Testis (tissue), 3 donors: ENCODE measurements around the gene GPD2. TPM values are rescaled to one million over a fixed set of nuclear protein-coding genes. Genes with fewer than 3 reads are reported as not detected.

ENCODE experiments used
- DNase-seq: peaks from one replicate; pipeline ENCODE4 v3.0.0-alpha.2; 2019
- H3K27ac ChIP-seq, 2 donors: fragments of 200-600 bp; sonication (generic); one replicate each; pipeline ENCODE4 v1.5.1; 2019
- H3K27me3 ChIP-seq: fragments of 200-600 bp; sonication (generic); one replicate; pipeline ENCODE4 v1.5.1; 2019
- H3K36me3 ChIP-seq: fragments of 200-600 bp; sonication (generic); one replicate; pipeline ENCODE4 v1.5.1; 2017; ENCODE audit warnings: low read depth; ENCODE audit errors: missing control alignments
- H3K4me1 ChIP-seq: fragments of 200-600 bp; sonication (generic); one replicate; pipeline ENCODE4 v1.5.1; 2019
- H3K4me3 ChIP-seq, 2 donors: fragments of 200-600 bp; sonication (generic); one replicate each; pipeline ENCODE4 v1.5.1; 2017 to 2019
- H3K9me3 ChIP-seq: fragments of 200-600 bp; sonication (generic); one replicate; pipeline ENCODE4 v1.5.1; 2017
- CTCF ChIP-seq, 3 experiments: fragments of 450-650 bp in 2 of 3; fragments of 200-600 bp in 1 of 3; sonication (generic) in 1 of 3; IDR thresholded peaks; one replicate each; pipeline ENCODE4 v1.5.1; 2016 to 2019; ENCODE audit warnings: antibody characterized with exemption in 3 of 3, mild to moderate bottlenecking in 2 of 3, moderate library complexity in 1 of 3
- POLR2A ChIP-seq: fragments of 450-650 bp; IDR thresholded peaks from one replicate; pipeline ENCODE4 v1.6.1; 2017; ENCODE audit warnings: antibody characterized with exemption, mild to moderate bottlenecking, moderate library complexity
- WGBS, 2 donors: methylation state at CpG; one replicate each; pipeline ENCODE4 v1.1.5; 2018; 5-methylcytosine and 5-hydroxymethylcytosine counted together
- intact Hi-C: fragments of 100-400 bp; cut with DNase I; formaldehyde crosslinking; loops from one replicate; pipeline ENCODE4 v1.15.1; 2023; ENCODE audit warnings: low total_unique reads
- polyA plus RNA-seq: library from polyadenylated mRNA; stranded (reverse); fragments of 350-450 nt; fragmentation: Illumina TruSeq; extraction: RNeasy Lipid Tissue Mini Kit (QIAGEN cat#74804); gene quantifications from one replicate; pipeline ENCODE4 v1.2.3, GENCODE V29; 2014; ENCODE audit warnings: low read depth, low replicate concordance; ENCODE audit not compliant: insufficient read depth
- total RNA-seq, 2 donors: library from RNA; depleted of rRNA; stranded (reverse); fragments of >200 nt; gene quantifications; one replicate each; pipeline ENCODE4 v1.2.3, GENCODE V29; 2016

Gene GPD2
- total and polyA plus RNA-seq, 3 donors from 2014 or later, result 24.2 to 33.4 (median 25.8) TPM

GRCh38 chr2:156398176-156398575 is 38.0 kb upstream of the GPD2 start:
- no peak for TF ChIP-seq POLR2A
- TF ChIP-seq CTCF (IDR thresholded peaks at IDR 0.05), result no peak
- Histone ChIP-seq H3K9me3 (no peaks in the 10 kb centered on the region), H3K4me1 (no peaks in the 10 kb centered on the region), H3K27ac (no peak overlapping the region), H3K4me3 (no peak overlapping the region), H3K27me3 (no peaks in the 10 kb centered on the region), H3K36me3 (no peaks in the 10 kb centered on the region)
- no peak for DNase-seq
- intact Hi-C loops, result no loop called here
- WGBS, 2 donors, result 81 to 82% methylated on average over 4 to 5 of the region's 5 CpGs

GRCh38 chr2:156399224-156399949 is 36.8 kb upstream of the GPD2 start:
- peak overlapping the region; percentile 73 to 84 for H3K4me3 ChIP-seq
- WGBS, 2 donors, result 47 to 63% methylated on average over 10 of the region's 10 CpGs
- no peaks in the 10 kb centered on the region for H3K4me1 ChIP-seq
- H3K36me3 ChIP-seq, result no peaks in the 10 kb centered on the region
- H3K9me3 ChIP-seq, result no peaks in the 10 kb centered on the region
- intact Hi-C loops, result no loop called here
- TF ChIP-seq CTCF (IDR thresholded peaks at IDR 0.05) (no peak), POLR2A (no peak)
- no peaks in the 10 kb centered on the region for H3K27me3 ChIP-seq
- no peak for DNase-seq
- H3K27ac ChIP-seq, result peak overlapping the region in 1 of 2 donors; percentile 98

- 0% methylated on average over 10 to 36 of the region's 36 CpGs for WGBS, 2 donors
- DNase-seq, result peak; percentile 83
Measured at GRCh38 chr2:156399950-156400705, 36.1 kb upstream of the GPD2 start.

More at GRCh38 chr2:156399950-156400705, 36.1 kb upstream of the GPD2 start:
- no peak for TF ChIP-seq CTCF (IDR thresholded peaks at IDR 0.05)
- no peak for TF ChIP-seq POLR2A
- H3K4me3 ChIP-seq, result peak overlapping the region; percentile 73 to 84
- no peaks in the 10 kb centered on the region for H3K9me3 ChIP-seq
- no peaks in the 10 kb centered on the region for H3K4me1 ChIP-seq
- intact Hi-C loops, result no loop called here
- peak overlapping the region; percentile 92 to 98 for H3K27ac ChIP-seq
- no peaks in the 10 kb centered on the region for H3K27me3 ChIP-seq
- H3K36me3 ChIP-seq, result no peaks in the 10 kb centered on the region
